Uterus (tissue), 2 donors: ENCODE results near the gene TMEM97.

Source experiments
- CTCF ChIP-seq, 4 experiments: fragments of 200-600 bp in 2 of 4; fragments of 450-650 bp in 2 of 4; sonication (generic) in 2 of 4; IDR thresholded peaks; one replicate each; pipeline ENCODE4 v1.5.1; 2016 to 2019; ENCODE audit warnings: antibody characterized with exemption in 4 of 4, mild to moderate bottlenecking in 2 of 4, moderate library complexity in 1 of 4
- POLR2A ChIP-seq, 2 donors: fragments of 450-650 bp; IDR thresholded peaks; one replicate each; pipeline ENCODE4 v1.6.1; 2016; ENCODE audit warnings: antibody characterized with exemption in 2 of 2, mild to moderate bottlenecking in 1 of 2, moderate library complexity in 1 of 2

DNA sequence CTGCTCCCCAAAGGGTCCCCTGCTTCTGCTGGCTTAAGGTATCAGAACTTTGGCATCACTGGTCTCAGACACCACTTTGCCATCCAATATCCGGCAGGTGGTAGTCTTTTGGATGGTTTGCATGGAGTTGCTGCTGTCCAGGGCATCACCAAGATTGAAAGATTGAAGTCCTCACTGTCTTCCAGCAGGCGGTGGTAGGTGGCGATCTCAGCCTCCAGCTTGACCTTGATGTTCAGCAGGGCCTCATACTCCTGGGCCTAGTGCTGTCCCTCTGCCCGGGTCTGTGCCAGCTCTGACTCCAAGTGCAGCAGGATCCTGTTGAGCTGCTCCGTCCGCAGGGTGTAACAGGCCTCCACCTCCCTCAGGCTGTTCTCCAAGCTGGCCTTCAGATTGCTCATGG, 43.0 kb upstream of the TMEM97 start:
- no peak for TF ChIP-seq CTCF (IDR thresholded peaks at IDR 0.05)
- TF ChIP-seq POLR2A (IDR thresholded peaks at IDR 0.05), result no peak
